Kidney (tissue), 14 donors: Measurements from ENCODE around the gene ALDH1B1. TPM values are rescaled to one million over a fixed set of nuclear protein-coding genes. Genes with fewer than 3 reads are reported as not detected.

Experiments
- DNase-seq, 5 donors: peaks; one replicate each; pipeline ENCODE4 v3.0.0-alpha.2; 2013 to 2020
- FAIRE-seq: peaks from 2 replicates; lab custom pipeline; 2012; peaks lifted over from hg19 to GRCh38; lab: Jason Lieb, UNC
- H3K27ac ChIP-seq, 2 donors: one replicate each; pipeline ENCODE4 v1.7.0; 2013; ENCODE audit warnings: low read depth in 2 of 2, low read length in 2 of 2, inconsistent platforms in 1 of 2
- H3K27me3 ChIP-seq: one replicate; pipeline ENCODE4 v1.7.1; 2013; ENCODE audit warnings: low read length, inconsistent platforms; ENCODE audit not compliant: control insufficient read depth, insufficient read depth
- H3K36me3 ChIP-seq, 3 donors: one replicate each; pipeline versions ENCODE4 v1.7.0 to v1.7.1; 2013; ENCODE audit warnings: low read length in 3 of 3, control low read depth in 1 of 3, inconsistent platforms in 1 of 3; ENCODE audit not compliant: insufficient read depth in 3 of 3, control insufficient read depth in 2 of 3
- H3K4me1 ChIP-seq, 3 donors: one replicate each; pipeline versions ENCODE4 v1.7.0 to v1.7.1; 2013; ENCODE audit warnings: low read length in 3 of 3, inconsistent platforms in 1 of 3, low read depth in 1 of 3; ENCODE audit not compliant: control insufficient read depth in 2 of 3, insufficient read depth in 2 of 3
- H3K4me3 ChIP-seq, 3 donors: one replicate each; pipeline versions ENCODE4 v1.7.0 to v1.8.1; 2013; ENCODE audit warnings: low read length in 3 of 3, control low read depth in 1 of 3, inconsistent platforms in 1 of 3
- H3K9ac ChIP-seq, 3 donors: one replicate each; pipeline versions ENCODE4 v1.7.0 to v1.7.1; 2013; ENCODE audit warnings: low read length in 3 of 3, control low read depth in 1 of 3, inconsistent platforms in 1 of 3
- H3K9me3 ChIP-seq, 3 donors: one replicate each; pipeline versions ENCODE4 v1.7.0 to v1.7.1; 2013; ENCODE audit warnings: low read length in 3 of 3, control low read depth in 1 of 3, inconsistent platforms in 1 of 3; ENCODE audit not compliant: control insufficient read depth in 2 of 3, insufficient read depth in 1 of 3
- intact Hi-C: fragments of 100-400 bp; cut with DNase I; formaldehyde crosslinking; loops from one replicate; pipeline ENCODE4 v1.11.1; 2022
- polyA plus RNA-seq: library from polyadenylated mRNA; stranded (reverse); fragments of 350-450 nt; fragmentation: Illumina TruSeq; extraction: RNeasy Lipid Tissue Mini Kit (QIAGEN cat#74804); gene quantifications from one replicate; pipeline ENCODE4 v1.2.3, GENCODE V29; 2014; ENCODE audit warnings: low read depth, low replicate concordance; ENCODE audit not compliant: insufficient read depth
- total RNA-seq: library from RNA; stranded (reverse); fragmentation: NEBNext Ultra II Directional; extraction: Animal tissue kit (Norgen Biotek cat#: 25700); gene quantifications from one replicate; pipeline ENCODE4 v1.2.1, GENCODE V29; 2021
- TF ChIP-seq, protein P1 (sequence below): IDR thresholded peaks from 3 replicates; pipeline ENCODE4 v1.5.1; 2012; ENCODE audit warnings: mild to moderate bottlenecking, moderate library complexity, borderline replicate concordance; ENCODE audit not compliant: insufficient read depth; ENCODE audit errors: extremely low read depth
- donor health status: control.
- donor health status: control.
- donor health status: control.
- donor health status: control.
- donor health status: control.
- donor health status: DM: yes; HTN: yes; CAD: no.
- donor health status: Normal renal cell carcinoma (clear cell type).

The ALDH1B1 gene
- total and polyA plus RNA-seq, 2 donors from 2014 or later, result 37.7 to 74.7 TPM

DNA sequence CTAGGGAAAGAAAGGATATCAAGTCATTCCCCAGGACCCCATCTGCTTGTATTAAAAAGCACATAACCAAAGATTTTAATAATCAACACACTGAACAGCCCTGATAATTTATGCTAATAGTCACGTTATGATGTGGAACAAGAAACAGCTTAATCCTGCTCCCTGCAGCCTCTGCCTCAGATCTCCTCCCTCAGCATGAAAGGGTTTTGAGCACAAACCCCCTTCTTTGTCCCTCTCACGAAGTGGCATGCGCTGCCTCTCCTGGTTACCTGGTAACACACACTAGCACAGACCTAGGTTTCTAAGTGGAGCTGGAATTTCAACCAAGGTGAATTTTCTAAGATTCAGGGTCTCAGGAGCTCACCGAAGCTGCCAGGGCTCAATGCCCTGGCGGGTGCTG, 26.7 kb downstream of the ALDH1B1 start:
- TF ChIP-seq, protein P1, sequence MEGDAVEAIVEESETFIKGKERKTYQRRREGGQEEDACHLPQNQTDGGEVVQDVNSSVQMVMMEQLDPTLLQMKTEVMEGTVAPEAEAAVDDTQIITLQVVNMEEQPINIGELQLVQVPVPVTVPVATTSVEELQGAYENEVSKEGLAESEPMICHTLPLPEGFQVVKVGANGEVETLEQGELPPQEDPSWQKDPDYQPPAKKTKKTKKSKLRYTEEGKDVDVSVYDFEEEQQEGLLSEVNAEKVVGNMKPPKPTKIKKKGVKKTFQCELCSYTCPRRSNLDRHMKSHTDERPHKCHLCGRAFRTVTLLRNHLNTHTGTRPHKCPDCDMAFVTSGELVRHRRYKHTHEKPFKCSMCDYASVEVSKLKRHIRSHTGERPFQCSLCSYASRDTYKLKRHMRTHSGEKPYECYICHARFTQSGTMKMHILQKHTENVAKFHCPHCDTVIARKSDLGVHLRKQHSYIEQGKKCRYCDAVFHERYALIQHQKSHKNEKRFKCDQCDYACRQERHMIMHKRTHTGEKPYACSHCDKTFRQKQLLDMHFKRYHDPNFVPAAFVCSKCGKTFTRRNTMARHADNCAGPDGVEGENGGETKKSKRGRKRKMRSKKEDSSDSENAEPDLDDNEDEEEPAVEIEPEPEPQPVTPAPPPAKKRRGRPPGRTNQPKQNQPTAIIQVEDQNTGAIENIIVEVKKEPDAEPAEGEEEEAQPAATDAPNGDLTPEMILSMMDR, result no peak
- peaks cover 0 to 3% (median 0%) of the 10 kb centered on the region in 3 donors for H3K4me1 ChIP-seq
- H3K27ac ChIP-seq, result no peak overlapping the region
- DNase-seq (no peak), FAIRE-seq (no peak)
- intact Hi-C loops, result no loop called here
- H3K27me3 ChIP-seq, result no peaks in the 10 kb centered on the region
- H3K36me3 ChIP-seq, result no peaks in the 10 kb centered on the region
- no peak overlapping the region for H3K9ac ChIP-seq
- no peak overlapping the region for H3K4me3 ChIP-seq
- H3K9me3 ChIP-seq, result no peaks in the 10 kb centered on the region

DNA sequence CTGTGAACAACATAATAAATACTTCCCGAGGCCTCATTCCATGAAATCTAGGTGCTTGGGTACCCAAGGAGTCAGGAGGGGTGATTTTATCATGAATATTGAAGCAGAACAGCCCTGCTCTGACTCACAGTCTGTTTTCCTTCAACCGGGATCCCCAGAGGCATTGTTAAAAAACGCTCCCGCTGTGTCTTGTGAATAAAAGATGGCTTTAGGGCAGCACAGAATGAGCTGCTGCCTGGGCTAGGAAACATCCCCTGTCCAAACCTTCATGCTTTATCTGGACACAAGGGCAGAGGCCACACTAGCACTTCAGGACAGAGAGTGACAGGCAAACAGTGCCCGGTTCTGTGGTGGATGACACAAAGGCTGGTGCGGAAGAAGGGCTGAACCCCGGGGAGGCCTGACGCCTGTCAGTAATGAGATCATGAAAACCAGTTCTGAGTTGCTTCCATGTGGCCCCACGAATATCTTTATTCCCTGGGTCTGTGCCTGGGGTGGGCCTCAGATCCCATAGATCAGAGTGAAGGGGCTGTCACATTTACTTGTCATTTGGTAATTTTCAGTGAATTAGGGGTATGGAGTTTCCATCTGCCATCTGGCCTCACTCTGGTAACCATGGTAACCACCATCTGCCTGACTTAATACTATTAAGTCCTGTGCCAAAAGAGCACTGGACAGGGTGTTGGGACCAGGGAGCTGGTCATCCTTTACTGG, 29.2 kb downstream of the ALDH1B1 start:
- H3K27me3 ChIP-seq, result peaks cover 4% of the 10 kb centered on the region
- H3K27ac ChIP-seq, result no peak overlapping the region
- H3K4me1 ChIP-seq, result peaks cover 0 to 3% (median 0%) of the 10 kb centered on the region in 3 donors
- no peaks in the 10 kb centered on the region for H3K36me3 ChIP-seq
- peak in 2 of 5 donors; percentile 26 to 61 for DNase-seq
- no peak overlapping the region for H3K9ac ChIP-seq
- TF ChIP-seq, protein P1, result no peak
- no peaks in the 10 kb centered on the region for H3K9me3 ChIP-seq
- no peak for FAIRE-seq
- H3K4me3 ChIP-seq, result no peak overlapping the region
- intact Hi-C loops, result no loop called here

DNA sequence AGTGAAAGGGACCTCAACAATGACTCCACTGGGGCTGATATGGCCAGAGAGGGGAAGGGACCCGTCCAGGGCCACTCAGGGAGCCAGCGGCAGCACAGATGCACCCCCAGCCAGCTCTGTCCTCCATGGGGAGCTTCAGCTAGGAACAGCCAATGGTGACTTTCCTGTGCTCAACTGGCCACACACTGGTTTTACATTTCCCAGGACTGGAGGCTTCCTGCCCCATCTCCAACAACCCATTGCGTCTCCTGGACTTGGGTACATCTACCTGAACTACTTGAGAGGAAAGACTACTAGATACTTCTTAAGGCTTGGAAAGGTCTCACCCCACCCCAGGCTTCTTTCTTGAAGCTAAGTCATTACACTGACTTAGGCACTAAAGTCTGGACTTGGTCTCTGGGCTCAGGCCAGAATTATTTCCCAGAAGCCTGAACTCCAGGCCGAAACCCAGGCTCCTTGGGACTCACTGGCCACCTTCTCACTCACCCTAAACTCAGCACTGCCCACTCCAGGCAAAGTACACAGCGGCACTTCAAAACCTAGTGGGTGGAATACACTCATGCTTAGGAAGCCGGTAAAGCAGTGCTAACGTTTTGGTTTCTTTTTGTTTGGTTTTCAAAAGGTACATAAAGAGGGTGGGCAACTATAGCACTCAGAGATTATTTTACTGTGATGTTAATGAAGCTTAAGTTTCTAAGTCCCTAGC, 30.2 kb downstream of the ALDH1B1 start:
- intact Hi-C loops, result no loop called here
- TF ChIP-seq, protein P1, result no peak
- Histone ChIP-seq H3K9me3 (no peaks in the 10 kb centered on the region), H3K9ac (no peak overlapping the region), H3K36me3 (no peaks in the 10 kb centered on the region), H3K4me1 (peaks cover 0 to 3% (median 0%) of the 10 kb centered on the region in 3 donors), H3K27ac (no peak overlapping the region), H3K27me3 (peaks cover 4% of the 10 kb centered on the region), H3K4me3 (no peak overlapping the region)
- no peak for FAIRE-seq
- DNase-seq, result no peak
